Activated CD4-positive, CD25-positive, alpha-beta regulatory T cell treated with anti-CD3 and anti-CD28 coated beads, Interleukin-2, amount 50 U/mL, for 16 hours (primary cell): ENCODE measurements around the gene PRSS12.
"Not testable (repeated sequence)": the region's sequence is repeated elsewhere in the genome, so short reads cannot be mapped to it uniquely, and the experiment has no call there.

Experiments used
- DNase-seq: peaks from one replicate; pipeline ENCODE4 v3.0.0-alpha.2; 2020; ENCODE audit warnings: low read depth, low spot score

Gene PRSS12

GRCh38 chr4:118325431-118325830 is 27.4 kb downstream of the PRSS12 start:
- DNase-seq = no peak

DNA sequence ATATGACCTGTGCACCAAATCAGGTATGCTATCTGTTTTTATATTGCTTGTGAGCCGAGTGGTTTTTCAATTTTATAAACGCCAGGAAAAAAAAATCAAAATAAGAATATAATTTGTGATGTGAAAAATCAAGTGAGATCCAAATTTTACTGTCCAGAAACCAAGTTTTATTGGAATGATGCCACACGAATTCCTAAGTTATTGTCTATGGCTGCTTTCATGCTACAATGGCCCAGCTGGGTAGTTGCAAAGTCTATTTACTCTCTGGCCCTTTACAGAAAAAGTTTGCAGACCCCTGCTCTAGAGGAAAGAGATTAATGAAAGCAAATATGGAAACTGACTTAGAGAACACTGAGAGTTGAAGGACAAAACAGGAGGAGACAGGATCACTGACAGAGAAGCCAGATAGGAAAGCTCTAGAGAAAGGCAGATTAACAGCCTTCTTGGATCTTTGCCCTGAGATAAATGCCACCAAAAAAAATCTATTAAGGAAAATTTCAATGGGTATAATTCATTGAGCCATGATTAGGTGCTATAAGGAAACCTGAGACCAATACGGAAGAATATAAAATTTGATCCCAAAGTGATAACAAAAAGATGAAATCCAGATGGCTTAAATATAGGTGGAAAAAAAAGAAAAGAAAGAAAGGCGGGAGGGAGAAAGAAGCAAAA is 29.8 kb downstream of the PRSS12 start:
- no peak for DNase-seq

DNA sequence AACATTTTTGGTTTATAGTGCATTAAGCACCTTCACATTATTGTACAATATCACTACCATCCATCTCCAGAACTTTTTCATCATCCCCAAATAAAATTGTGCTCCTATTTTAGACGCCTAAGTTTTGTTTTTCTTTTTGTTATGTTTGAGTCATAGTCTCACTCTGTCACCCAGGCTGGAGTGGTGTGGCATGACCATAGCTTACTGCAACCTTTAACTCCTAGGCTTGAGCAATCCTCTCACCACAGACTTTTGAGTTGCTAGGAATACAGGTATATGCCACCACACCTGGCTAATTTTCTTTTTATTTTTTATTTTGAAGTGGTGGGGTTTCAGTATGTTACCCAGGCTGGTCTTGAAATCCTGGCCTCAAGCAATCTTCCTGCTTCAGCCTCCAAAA is 33.9 kb downstream of the PRSS12 start:
- no peak for DNase-seq

DNA sequence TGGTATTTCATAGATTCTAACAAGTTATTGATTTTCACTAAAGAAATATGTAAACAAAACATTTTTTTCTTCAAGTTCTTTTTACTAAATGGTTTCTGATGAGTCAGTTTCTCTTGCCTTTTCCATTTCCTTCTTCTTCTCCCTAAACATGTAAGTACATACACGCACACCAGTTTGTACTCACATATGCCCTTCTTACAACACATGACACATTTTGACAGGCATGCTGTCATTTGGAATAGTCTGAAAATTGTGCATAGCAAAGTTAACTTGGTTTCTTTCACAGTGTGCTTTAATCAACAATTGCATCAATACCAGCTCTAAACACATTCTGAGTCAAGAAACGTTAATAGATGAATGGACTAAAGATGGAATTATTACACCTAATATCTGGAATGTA is 35.1 kb downstream of the PRSS12 start:
- DNase-seq = no peak

- no peak for DNase-seq
Measured at GRCh38 chr4:118314221-118314620, 38.6 kb downstream of the PRSS12 start.

DNA sequence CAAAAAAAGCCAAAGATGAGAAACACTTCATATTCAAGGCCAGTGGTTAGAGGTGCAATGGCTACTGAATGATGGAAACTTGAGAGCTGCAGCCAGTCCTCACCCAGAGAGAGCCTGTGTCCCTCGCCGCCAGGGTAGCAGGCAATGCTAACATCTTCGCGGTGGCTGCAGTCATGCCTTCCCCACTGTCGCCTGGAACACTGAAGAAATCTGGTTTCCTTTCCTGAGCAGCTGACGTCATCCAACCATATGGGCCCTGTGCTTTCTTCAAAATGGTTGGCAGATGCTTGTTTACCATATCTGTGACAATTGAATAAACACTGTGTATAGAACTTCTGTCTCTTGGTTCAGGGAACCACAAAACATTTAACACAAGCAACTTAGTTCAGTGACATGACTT is 39.7 kb downstream of the PRSS12 start:
- DNase-seq = no peak

GRCh38 chr4:118308306-118309030 is 44.3 kb downstream of the PRSS12 start:
- no peak for DNase-seq

DNA sequence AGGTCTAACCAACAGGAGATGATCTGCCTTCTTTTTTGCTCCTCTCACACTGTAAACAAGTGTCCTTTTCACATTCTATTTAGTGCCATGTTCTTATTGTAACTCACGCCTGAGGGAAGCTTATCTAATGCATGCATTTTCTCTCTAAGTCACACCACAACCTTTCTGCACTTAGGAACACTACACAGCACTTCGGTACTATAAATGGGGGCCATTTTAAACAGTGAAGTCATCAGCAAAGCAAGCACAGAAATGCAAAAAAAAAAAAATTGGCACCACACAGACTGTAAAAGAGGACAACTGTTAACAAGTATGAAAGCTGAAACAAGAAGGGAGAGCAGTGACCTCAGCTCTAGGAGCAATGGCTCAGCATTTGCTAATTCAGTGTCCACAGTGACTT is 45.2 kb downstream of the PRSS12 start:
- no peak for DNase-seq

- not testable (repeated sequence) for DNase-seq
Measured at GRCh38 chr4:118299619-118300018, 53.2 kb downstream of the PRSS12 start.

DNA sequence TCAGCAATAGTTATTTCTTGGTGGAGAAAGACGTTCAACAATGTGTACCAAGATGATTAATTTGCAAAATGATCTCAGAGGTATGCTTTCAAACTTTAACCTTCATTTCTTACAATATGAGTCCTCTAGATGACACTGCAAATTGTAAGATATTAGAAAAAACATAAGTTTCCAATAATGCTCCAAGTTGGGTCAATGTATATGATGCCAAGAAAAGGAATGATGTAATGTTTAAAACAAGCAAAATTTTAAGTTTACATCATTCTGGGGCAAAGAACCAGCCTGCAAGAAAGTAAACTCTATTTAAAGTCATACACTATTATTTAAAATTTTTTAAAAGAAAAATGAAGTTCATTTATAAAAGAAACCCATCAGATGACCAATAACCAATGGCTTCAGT is 56.1 kb downstream of the PRSS12 start:
- no peak for DNase-seq

- no peak for DNase-seq
Measured at GRCh38 chr4:118290951-118291350, 61.9 kb downstream of the PRSS12 start.

DNA sequence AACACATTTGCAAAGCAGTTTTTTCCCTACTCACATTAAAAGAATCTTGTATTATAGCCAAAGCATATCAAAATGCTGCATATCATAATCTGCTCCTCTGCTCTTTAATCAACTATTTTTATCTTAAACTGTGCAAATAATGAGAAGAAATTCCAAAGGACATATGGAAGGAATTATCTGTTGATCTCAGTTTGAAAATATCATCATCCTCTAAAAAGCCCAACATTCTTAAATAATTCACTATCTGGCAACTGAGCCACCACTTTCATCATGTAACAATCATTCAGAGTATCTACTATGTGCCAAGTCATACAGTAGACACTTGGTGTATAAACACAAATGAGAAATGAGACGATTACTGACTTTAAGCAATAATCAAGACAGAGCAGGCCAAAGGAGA is 63.0 kb downstream of the PRSS12 start:
- DNase-seq = no peak

DNA sequence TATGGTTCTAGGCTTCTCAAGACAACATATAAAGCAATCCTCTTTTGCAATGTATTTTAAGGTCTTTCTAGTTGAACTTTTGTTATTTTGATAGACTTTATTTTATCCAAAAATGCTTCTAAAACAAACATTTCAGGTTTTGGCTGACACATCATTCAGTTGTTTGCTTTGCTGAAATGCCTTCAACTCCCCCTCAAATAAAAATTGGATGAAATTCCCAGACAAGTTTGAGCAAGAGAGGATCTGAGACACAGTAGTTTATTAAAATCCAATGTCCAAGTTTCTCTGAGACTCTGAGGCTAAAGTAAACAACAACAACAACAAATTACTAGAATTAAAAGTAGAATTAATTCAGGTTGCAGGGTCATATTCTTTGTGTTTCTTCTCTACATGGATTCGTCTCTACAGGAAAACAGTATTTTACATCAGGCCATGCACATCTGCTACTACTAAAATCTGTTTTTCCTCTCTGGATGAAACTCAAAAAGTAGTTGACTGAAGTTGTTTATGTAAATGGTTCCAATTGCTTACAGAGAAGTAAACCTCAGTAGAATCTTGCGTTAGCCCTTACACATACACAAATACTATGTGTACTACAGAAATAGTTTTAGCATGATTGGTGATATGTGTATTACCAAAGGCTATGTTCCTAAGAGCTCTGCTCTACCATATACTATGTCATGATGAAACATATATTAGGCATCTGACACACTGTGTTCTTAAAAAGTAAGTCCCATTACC is 64.9 kb downstream of the PRSS12 start:
- DNase-seq = no peak

DNA sequence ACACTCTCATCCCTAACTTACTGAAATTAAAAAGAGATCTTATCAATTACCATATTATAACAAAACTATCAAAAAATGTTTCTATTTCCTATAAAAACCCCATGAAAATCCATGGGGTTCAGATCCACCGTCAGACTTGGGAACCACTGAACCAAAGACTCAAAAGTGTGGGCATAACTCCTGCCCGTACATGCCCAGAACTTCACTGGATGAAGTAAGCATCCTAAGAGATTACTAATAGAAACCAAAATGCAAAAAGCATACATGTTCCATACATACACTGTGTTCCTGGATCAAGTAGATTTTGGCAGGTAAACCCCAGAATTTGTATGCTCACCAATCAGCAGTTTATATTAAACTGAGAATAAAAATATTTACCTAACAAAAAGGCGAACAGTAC is 66.1 kb downstream of the PRSS12 start:
- no peak for DNase-seq

- no peak for DNase-seq
Measured at GRCh38 chr4:118285931-118286330, 66.9 kb downstream of the PRSS12 start.

GRCh38 chr4:118284169-118284568 is 68.6 kb downstream of the PRSS12 start:
- no peak for DNase-seq

DNA sequence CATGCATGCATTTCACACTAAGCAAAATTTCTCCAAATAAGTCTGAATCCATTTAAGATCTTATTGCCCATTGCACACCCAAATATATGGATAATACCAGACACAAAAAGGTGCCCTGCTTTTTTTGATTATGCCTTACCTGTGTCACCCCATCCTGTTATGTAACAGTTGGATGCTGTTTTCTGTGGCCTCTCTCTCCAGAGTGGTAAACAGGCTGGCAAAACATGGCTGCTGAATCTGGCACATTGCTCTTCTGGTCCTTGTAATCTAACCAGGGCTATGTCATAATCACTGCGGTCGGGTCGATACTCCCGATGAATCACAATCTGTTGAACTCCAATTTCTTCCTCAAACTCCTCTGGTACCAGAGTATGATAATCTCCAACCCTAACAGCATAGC is 70.1 kb downstream of the PRSS12 start:
- no peak for DNase-seq

- DNase-seq = no peak
Measured at GRCh38 chr4:118281611-118282442, 71.0 kb downstream of the PRSS12 start.

DNA sequence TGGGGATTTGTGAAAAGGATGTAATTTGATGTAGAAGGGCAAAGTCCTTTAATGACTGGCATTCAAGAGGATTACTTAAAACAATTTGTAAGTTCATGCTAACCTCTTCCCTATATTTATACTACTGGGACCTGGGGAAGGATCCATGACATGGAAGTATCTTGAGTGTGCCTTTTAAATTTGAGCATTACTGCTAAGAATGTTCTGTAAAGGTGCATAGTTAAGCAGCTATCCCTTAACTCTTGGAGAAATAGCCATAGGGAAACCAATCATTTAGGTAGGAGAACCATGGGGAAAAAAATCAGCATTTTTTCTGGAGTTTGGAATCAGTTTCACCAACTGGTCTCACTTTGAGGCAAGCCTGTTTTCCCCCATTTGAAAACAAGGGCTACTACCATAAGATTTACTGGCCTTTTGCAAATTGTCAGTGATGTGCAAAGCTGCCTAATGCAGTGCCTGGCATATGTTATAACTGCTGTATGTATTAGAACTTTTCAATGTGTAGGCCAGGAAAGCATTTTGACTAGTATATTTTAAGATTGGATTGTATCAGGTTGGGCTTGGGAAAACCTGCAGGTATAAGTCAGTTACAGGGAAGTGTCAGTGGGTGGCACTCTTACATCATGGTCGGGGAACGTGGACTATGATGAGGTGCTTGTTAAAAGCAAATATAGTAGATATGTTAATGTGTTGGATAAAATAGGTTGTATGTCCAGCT is 72.1 kb downstream of the PRSS12 start:
- DNase-seq = no peak

DNA sequence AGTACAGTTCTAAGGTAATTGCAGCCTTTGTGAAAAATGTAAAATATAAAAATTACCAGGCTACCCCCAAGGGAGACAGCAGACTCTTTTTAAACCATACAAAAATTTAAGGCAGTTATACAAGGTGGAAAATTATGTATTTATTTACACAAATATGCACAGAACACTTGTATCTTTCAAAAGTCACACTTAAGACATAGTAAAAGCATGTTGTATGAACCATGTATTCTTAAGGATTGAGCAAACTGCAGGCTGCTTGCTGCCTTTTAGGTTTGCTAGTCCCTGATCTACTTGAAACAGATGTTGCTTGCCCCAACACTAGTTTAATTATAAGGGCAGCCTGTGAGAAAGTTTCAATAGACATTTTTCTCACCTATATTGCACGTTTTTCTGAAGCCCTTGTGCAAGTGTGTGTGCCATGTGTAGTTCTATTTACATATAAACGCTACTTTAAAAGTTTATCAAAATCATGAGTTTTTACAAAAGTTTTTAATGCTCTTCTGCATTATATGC is 72.8 kb downstream of the PRSS12 start:
- DNase-seq = no peak

DNA sequence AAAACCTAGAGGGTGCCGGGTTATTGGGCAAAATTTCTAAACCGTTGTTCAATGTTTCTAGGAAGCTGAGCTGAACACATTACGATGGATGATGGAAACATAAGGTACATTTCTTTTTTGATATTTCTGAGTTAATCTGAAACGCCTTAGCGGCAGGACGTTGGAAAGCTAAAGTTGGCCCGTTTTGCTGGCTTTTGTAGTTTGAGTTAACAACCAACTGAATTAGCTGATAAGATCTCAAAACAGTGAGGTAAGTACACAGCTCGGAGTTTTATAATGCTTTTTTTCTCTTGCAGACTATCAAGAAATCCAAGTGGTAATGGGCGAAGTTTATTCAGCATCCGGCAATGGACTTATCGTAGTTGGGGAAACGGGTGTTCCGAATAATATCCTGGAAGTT is 73.5 kb downstream of the PRSS12 start:
- no peak for DNase-seq
